Prostate gland (tissue), 2 donors: ENCODE measurements around the gene STX7. TPM values are rescaled to one million over a fixed set of nuclear protein-coding genes. Genes with fewer than 3 reads are reported as not detected.
A peak's percentile ranks its signal among the peaks of the same experiment; 100 is the strongest.

ENCODE experiments used
- DNase-seq: peaks from one replicate; pipeline ENCODE4 v3.0.0-alpha.2; 2019; ENCODE audit warnings: low spot score
- H3K27ac ChIP-seq, 2 donors: fragments of 200-600 bp; sonication (generic); 2 replicates each; pipeline ENCODE4 v1.5.1; 2017 to 2019
- H3K27me3 ChIP-seq: fragments of 200-600 bp; sonication (generic); replicated peaks from 2 replicates; pipeline ENCODE4 v1.5.1; 2019; ENCODE audit not compliant: insufficient read depth
- H3K36me3 ChIP-seq, 2 donors: fragments of 200-600 bp; sonication (generic); 1 replicate in 1 of 2; 2 replicates in 1 of 2; pipeline versions ENCODE4 v1.5.1 to v1.8.1; 2017 to 2019
- H3K4me1 ChIP-seq: fragments of 200-600 bp; sonication (generic); replicated peaks from 2 replicates; pipeline ENCODE4 v1.5.1; 2019
- H3K4me3 ChIP-seq, 2 donors: fragments of 200-600 bp; sonication (generic); 2 replicates each; pipeline ENCODE4 v1.5.1; 2017 to 2019
- H3K9me3 ChIP-seq: fragments of 200-600 bp; sonication (generic); 2 replicates; pipeline ENCODE4 v1.5.1; 2017
- CTCF ChIP-seq, 4 experiments: fragments of 200-600 bp in 2 of 4; fragments of 450-650 bp in 2 of 4; sonication (generic) in 2 of 4; IDR thresholded peaks; 1 replicate in 3 of 4; 2 replicates in 1 of 4; pipeline ENCODE4 v1.5.1; 2016 to 2019; ENCODE audit warnings: antibody characterized with exemption in 4 of 4, mild to moderate bottlenecking in 2 of 4, moderate library complexity in 2 of 4
- POLR2A ChIP-seq: fragments of 450-650 bp; IDR thresholded peaks from one replicate; pipeline ENCODE4 v1.6.1; 2016; ENCODE audit warnings: antibody characterized with exemption, mild to moderate bottlenecking
- POLR2AphosphoS5 ChIP-seq: sonication (generic); formaldehyde crosslinking; IDR thresholded peaks from one replicate; pipeline ENCODE4 v1.6.1; 2017; ENCODE audit warnings: antibody characterized with exemption
- WGBS: methylation state at CpG from one replicate; pipeline ENCODE4 v1.1.5; 2018; 5-methylcytosine and 5-hydroxymethylcytosine counted together
- intact Hi-C: fragments of 100-400 bp; cut with DNase I; formaldehyde crosslinking; loops from one replicate; pipeline ENCODE4 v1.14.2; 2022
- total RNA-seq, 2 donors: library from RNA; depleted of rRNA; stranded (reverse); fragments of >200 nt; gene quantifications; one replicate each; pipeline ENCODE4 v1.1.0, GENCODE V29; 2016

STX7 gene
- total RNA-seq, 2 donors from 2014 or later, result 17.6 to 27.1 TPM

- DNase-seq, result no peak
- 59% methylated on average over 4 of the region's 4 CpGs for WGBS
- Histone ChIP-seq H3K4me3 (no peak overlapping the region), H3K27ac (no peak overlapping the region), H3K9me3 (no peaks in the 10 kb centered on the region), H3K27me3 (no peaks in the 10 kb centered on the region), H3K4me1 (no peaks in the 10 kb centered on the region), H3K36me3 (no peaks in the 10 kb centered on the region)
- no peak for TF ChIP-seq CTCF (IDR thresholded peaks at IDR 0.05)
- TF ChIP-seq POLR2AphosphoS5, result no peak
- TF ChIP-seq POLR2A, result no peak
- intact Hi-C loops, result loop anchor here (2.0 to 10.0 kb wide), 2 partner anchors 184 to 570 kb away; no protein-coding TSS in a partner anchor
Measured at GRCh38 chr6:132484680-132485018, 28.3 kb downstream of the STX7 start.

GRCh38 chr6:132483779-132484679 lies 28.9 kb downstream of the STX7 start:
- Histone ChIP-seq H3K27me3 (no peaks in the 10 kb centered on the region), H3K36me3 (no peaks in the 10 kb centered on the region), H3K27ac (no peak overlapping the region), H3K4me3 (no peak overlapping the region), H3K9me3 (no peaks in the 10 kb centered on the region), H3K4me1 (no peaks in the 10 kb centered on the region)
- WGBS, result 21% methylated on average over 9 of the region's 9 CpGs
- intact Hi-C loops, result loop anchor here (2.0 to 10.0 kb wide), 3 partner anchors 183 to 569 kb away; no protein-coding TSS in a partner anchor
- TF ChIP-seq POLR2AphosphoS5 (peak; percentile 17), CTCF (IDR thresholded peaks at IDR 0.05) (peak; percentile 58 to 84 (median 74)), POLR2A (no peak)
- peak; percentile 43 for DNase-seq

- intact Hi-C loops, result loop anchor here (2.0 to 10.0 kb wide), 2 partner anchors 206 to 568 kb away; no protein-coding TSS in a partner anchor
- H3K27ac ChIP-seq, result no peak overlapping the region
- no peak for TF ChIP-seq POLR2A
- 37% methylated on average over 2 of the region's 2 CpGs for WGBS
- H3K4me3 ChIP-seq, result no peak overlapping the region
- no peaks in the 10 kb centered on the region for H3K36me3 ChIP-seq
- H3K9me3 ChIP-seq, result no peaks in the 10 kb centered on the region
- H3K4me1 ChIP-seq, result no peaks in the 10 kb centered on the region
- H3K27me3 ChIP-seq, result no peaks in the 10 kb centered on the region
- DNase-seq, result no peak
Measured at GRCh38 chr6:132482581-132482980, 30.3 kb downstream of the STX7 start.

- no peaks in the 10 kb centered on the region for H3K9me3 ChIP-seq
- intact Hi-C loops, result loop anchor here (10.0 kb wide), 1 partner anchor 566 kb away; no protein-coding TSS in a partner anchor
- H3K36me3 ChIP-seq, result no peaks in the 10 kb centered on the region
- H3K27me3 ChIP-seq, result no peaks in the 10 kb centered on the region
- no peak for DNase-seq
- TF ChIP-seq POLR2AphosphoS5 (no peak), CTCF (IDR thresholded peaks at IDR 0.05) (no peak), POLR2A (no peak)
- H3K27ac ChIP-seq, result no peak overlapping the region
- H3K4me1 ChIP-seq, result no peaks in the 10 kb centered on the region
- H3K4me3 ChIP-seq, result no peak overlapping the region
Measured at GRCh38 chr6:132481189-132481588, 31.7 kb downstream of the STX7 start.

GRCh38 chr6:132479131-132479530 lies 33.8 kb downstream of the STX7 start:
- no peak for DNase-seq
- Histone ChIP-seq H3K4me1 (no peaks in the 10 kb centered on the region), H3K36me3 (no peaks in the 10 kb centered on the region), H3K27me3 (no peaks in the 10 kb centered on the region), H3K4me3 (no peak overlapping the region), H3K27ac (no peak overlapping the region), H3K9me3 (no peaks in the 10 kb centered on the region)
- no peak for TF ChIP-seq POLR2A
- TF ChIP-seq CTCF (IDR thresholded peaks at IDR 0.05), result no peak
- TF ChIP-seq POLR2AphosphoS5, result no peak
- intact Hi-C loops, result no loop called here
- 98% methylated on average over 2 of the region's 2 CpGs for WGBS
